ENCODE data around the gene AOC2.
"Not testable (repeated sequence)": the region's sequence is repeated elsewhere in the genome, so short reads cannot be mapped to it uniquely, and the experiment has no call there.

The AOC2 gene

GRCh38 chr17:42832213-42832933 lies 12.0 kb upstream of the AOC2 start:
- no peak for DNase-seq (ENCODE audit: low read depth in 2 of 2)

GRCh38 chr17:42832934-42833766 lies 11.2 kb upstream of the AOC2 start, which contains the start of gene PSME3:
Gene PSME3 (plus strand): TSS chr17:42833397. CDS start chr17:42833632, 235 bp downstream.
- peak; percentile 82 to 87 for DNase-seq (ENCODE audit: low read depth in 2 of 2)

- DNase-seq (ENCODE audit: low read depth in 2 of 2), result no peak
Observed at GRCh38 chr17:42833767-42834422, 10.5 kb upstream of the AOC2 start.

- DNase-seq (ENCODE audit: low read depth in 2 of 2), result no peak
Observed at GRCh38 chr17:42835732-42836131, 8.6 kb upstream of the AOC2 start.

- DNase-seq (ENCODE audit: low read depth in 2 of 2), result no peak
Observed at GRCh38 chr17:42841975-42842685, 2.2 kb upstream of the AOC2 start.

- DNase-seq (ENCODE audit: low read depth in 2 of 2), result no peak
Observed at GRCh38 chr17:42843358-42843934, 934 bp upstream of the AOC2 start.

- DNase-seq (ENCODE audit: low read depth in 2 of 2), result no peak
Observed at GRCh38 chr17:42844761-42845555, 578 bp downstream of the AOC2 start.

GRCh38 chr17:42845556-42845917 lies 1.2 kb downstream of the AOC2 start:
- DNase-seq (ENCODE audit: low read depth in 2 of 2), result no peak

- DNase-seq (ENCODE audit: low read depth in 2 of 2), result peak in 1 of 2 experiments; percentile 36
Observed at GRCh38 chr17:42845918-42846593, 1.7 kb downstream of the AOC2 start.

GRCh38 chr17:42846594-42847280 lies 2.4 kb downstream of the AOC2 start:
- DNase-seq (ENCODE audit: low read depth in 2 of 2), result no peak

GRCh38 chr17:42848093-42848492 lies 3.7 kb downstream of the AOC2 start:
- no peak for DNase-seq (ENCODE audit: low read depth in 2 of 2)

GRCh38 chr17:42849031-42849430 lies 4.7 kb downstream of the AOC2 start:
- no peak for DNase-seq (ENCODE audit: low read depth in 2 of 2)

- no peak for DNase-seq (ENCODE audit: low read depth in 2 of 2)
Observed at GRCh38 chr17:42849451-42850181, 5.2 kb downstream of the AOC2 start.

GRCh38 chr17:42850954-42851353 lies 6.6 kb downstream of the AOC2 start, which contains the start of gene AOC3:
Gene AOC3 (plus strand): TSS chr17:42851199. CDS start chr17:42851344, 145 bp downstream.
- no peak for DNase-seq (ENCODE audit: low read depth in 2 of 2)

- DNase-seq (ENCODE audit: low read depth in 2 of 2), result not testable (repeated sequence)
Observed at GRCh38 chr17:42851371-42852240, 7.2 kb downstream of the AOC2 start.

GRCh38 chr17:42852351-42852750 lies 8.0 kb downstream of the AOC2 start:
- no peak for DNase-seq (ENCODE audit: low read depth in 2 of 2)

- no peak for DNase-seq (ENCODE audit: low read depth in 2 of 2)
Observed at GRCh38 chr17:42853004-42853403, 8.6 kb downstream of the AOC2 start.

GRCh38 chr17:42853597-42853967 lies 9.2 kb downstream of the AOC2 start:
- no peak for DNase-seq (ENCODE audit: low read depth in 2 of 2)

Data from stimulated activated CD4-positive, alpha-beta T cell treated with anti-CD3 and anti-CD28 coated beads, Interleukin-12 subunit alpha, Interleukin-12 subunit beta, amount 100 ng/mL, for 24 hours (primary cell).